GM12874 (cell line): Measurements from ENCODE around the gene MYLK.

Experiments
- TF ChIP-seq, protein P1 (sequence below): IDR thresholded peaks from 2 replicates; pipeline ENCODE4 v1.5.1; 2011; ENCODE audit warnings: low read depth, mild to moderate bottlenecking, control low read depth, low read length, moderate library complexity; ENCODE audit not compliant: insufficient read depth

Gene MYLK

DNA sequence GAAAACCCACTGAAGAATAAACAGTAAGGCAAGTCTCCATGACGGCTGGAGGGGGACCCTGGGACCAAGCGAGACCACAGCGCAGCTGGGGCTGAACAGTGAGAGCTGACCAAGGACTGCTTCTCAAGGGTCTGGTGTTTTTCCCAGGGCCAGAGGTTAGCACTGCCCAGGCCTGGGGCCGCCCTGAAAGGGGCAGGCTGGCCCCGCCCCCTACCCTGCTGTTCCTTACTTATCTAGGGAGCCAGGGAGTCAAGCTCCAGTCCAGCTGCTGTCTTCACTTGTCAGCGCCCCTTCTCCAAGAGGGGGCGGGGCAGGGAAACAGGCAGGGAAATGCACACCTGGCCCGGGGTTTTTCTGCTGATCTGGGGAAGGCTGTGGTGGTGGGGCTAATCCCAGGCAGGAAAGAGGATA, 247.7 kb downstream of the MYLK start:
- TF ChIP-seq, protein P1, sequence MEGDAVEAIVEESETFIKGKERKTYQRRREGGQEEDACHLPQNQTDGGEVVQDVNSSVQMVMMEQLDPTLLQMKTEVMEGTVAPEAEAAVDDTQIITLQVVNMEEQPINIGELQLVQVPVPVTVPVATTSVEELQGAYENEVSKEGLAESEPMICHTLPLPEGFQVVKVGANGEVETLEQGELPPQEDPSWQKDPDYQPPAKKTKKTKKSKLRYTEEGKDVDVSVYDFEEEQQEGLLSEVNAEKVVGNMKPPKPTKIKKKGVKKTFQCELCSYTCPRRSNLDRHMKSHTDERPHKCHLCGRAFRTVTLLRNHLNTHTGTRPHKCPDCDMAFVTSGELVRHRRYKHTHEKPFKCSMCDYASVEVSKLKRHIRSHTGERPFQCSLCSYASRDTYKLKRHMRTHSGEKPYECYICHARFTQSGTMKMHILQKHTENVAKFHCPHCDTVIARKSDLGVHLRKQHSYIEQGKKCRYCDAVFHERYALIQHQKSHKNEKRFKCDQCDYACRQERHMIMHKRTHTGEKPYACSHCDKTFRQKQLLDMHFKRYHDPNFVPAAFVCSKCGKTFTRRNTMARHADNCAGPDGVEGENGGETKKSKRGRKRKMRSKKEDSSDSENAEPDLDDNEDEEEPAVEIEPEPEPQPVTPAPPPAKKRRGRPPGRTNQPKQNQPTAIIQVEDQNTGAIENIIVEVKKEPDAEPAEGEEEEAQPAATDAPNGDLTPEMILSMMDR: no peak

GRCh38 chr3:123635717-123636116, 248.4 kb downstream of the MYLK start:
- TF ChIP-seq, protein P1: no peak

- TF ChIP-seq, protein P1: no peak
These were observed 248.9 kb downstream of the MYLK start for GRCh38 chr3:123635217-123635616.

GRCh38 chr3:123634149-123635051, 249.7 kb downstream of the MYLK start:
- TF ChIP-seq, protein P1: no peak

DNA sequence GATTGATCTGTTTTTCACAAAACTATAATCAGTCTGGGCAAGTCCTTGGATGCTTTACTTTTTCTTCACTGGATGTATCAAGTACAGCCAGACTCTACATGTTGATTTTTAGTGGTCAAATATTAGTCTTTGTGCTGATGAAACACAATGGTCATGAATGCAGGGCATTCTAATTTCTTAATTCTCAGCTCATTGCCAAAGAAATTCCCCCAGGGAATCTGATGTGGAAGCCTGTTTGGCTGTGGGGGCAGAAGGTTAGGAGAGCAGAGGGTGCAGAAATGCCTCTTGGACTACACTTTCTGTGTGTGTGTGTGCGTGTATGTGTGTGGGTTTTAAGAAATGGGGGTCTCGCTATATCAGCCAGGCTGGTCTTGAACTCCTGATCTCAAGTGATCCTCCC, 250.6 kb downstream of the MYLK start:
- TF ChIP-seq, protein P1: no peak

DNA sequence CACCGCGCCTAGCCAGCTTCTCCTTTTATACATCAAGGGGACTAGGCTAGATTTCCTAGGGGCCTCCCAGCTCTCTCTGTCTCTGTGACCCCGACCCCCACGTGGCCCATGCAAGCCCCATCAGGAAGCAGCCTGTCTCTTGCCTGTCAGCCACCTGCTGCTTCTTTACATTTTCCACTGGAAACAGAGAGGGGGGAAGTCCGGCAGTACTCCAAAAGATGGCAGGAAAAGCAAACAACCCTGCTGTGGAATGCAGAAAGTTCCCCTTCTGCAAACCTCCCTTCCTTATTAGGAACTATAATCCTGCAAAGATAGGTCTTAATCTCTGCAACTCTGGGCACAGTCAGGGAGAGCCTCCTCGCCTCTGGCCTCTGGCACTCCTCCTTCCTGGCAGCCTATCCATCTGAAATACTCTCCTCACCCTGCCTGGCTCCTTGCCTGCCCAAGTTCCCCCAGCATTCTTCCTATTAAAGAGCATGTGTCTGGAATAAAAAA, 251.9 kb downstream of the MYLK start:
- TF ChIP-seq, protein P1: no peak

DNA sequence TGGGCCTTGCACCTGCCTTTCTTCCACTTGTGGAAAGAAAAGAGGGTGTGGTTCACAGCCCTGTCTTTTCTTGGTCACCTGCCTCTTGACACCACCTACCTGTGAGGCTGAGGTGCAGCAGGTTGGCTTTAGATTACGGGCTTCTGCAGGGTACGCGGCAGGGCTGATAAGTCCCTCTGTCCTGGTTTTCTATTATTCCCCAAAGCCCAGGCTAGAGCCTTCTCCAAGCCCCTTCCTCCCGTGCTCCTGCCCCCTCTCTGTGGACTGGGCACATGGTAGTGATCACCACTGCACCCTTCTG, 254.4 kb downstream of the MYLK start:
- TF ChIP-seq, protein P1: no peak
